HCT116 (cell line): Measurements from ENCODE around the gene SLX9. TPM values are rescaled to one million over a fixed set of nuclear protein-coding genes. Genes with fewer than 3 reads are reported as not detected.

Source experiments
- ATAC-seq: fragments of 200-7000 bp; cut with Tn5 transposase; 2 replicates; pipeline ENCODE4 v1.9.1; 2020; ENCODE audit warnings: mild to moderate bottlenecking, moderate library complexity
- BruUV-seq: library from RNA; stranded (reverse); fragments of 400-500 nt; replicated peaks from 2 replicates; lab custom pipeline; 2021; lab: Mats Ljungman, UMichigan
- CTCF ChIA-PET: fragments of 300-600 bp; sonication (Branson Sonifier 250); formaldehyde crosslinking; loops from one replicate; lab custom pipeline; 2021; ENCODE audit warnings: antibody characterized with exemption; lab: Charles Lee
- POLR2A ChIA-PET: fragments of 300-600, 350-600 bp; sonication (Branson Sonifier 250); formaldehyde crosslinking; loops from one replicate; lab custom pipeline; 2021; ENCODE audit warnings: antibody characterized with exemption; lab: Charles Lee
- RAD21 ChIA-PET, 2 experiments: fragments of 300-600 bp; sonication (Branson Sonifier 250); formaldehyde crosslinking; loops; one replicate each; lab custom pipeline; 2023; ENCODE audit warnings: low total read pairs in 2 of 2; ENCODE audit not compliant: uncharacterized antibody in 2 of 2, unreplicated experiment in 2 of 2, low non-redundant PET in 1 of 2; lab: Charles Lee
- DNase-seq: peaks from one replicate; pipeline ENCODE4 v3.0.0-alpha.2; 2010; ENCODE audit warnings: low read depth, low spot score
- H2AFZ ChIP-seq: fragments of 200-600 bp; shearing (Covaris generic), sonication (generic); 2 replicates; pipeline ENCODE4 v1.6.1; 2017; ENCODE audit warnings: low read depth, mixed run types, mixed read lengths, antibody characterized with exemption, low read length; ENCODE audit not compliant: poor library complexity, severe bottlenecking
- H3K27ac ChIP-seq: 2 replicates; pipeline ENCODE4 v1.5.1; 2012; ENCODE audit warnings: low read depth, low read length
- H3K27me3 ChIP-seq: fragments of 200-600 bp; sonication (generic); 2 replicates; pipeline ENCODE4 v1.6.1; 2016; ENCODE audit warnings: mixed run types, low read length, mixed read lengths; ENCODE audit not compliant: insufficient read depth
- H3K36me3 ChIP-seq, 2 experiments: fragments of 200-500 bp in 1 of 2; fragments of 200-600 bp in 1 of 2; sonication (Bioruptor generic) in 1 of 2; sonication (generic) in 1 of 2; 2 replicates each; pipeline versions ENCODE4 v1.5.1 to v1.6.1; 2014 to 2016; ENCODE audit warnings: low read length in 2 of 2, inconsistent platforms in 1 of 2, mixed read lengths in 1 of 2, mixed run types in 1 of 2; ENCODE audit not compliant: insufficient read depth in 2 of 2, control insufficient read depth in 1 of 2
- H3K4me1 ChIP-seq, 2 experiments: fragments of 200-600 bp in 1 of 2; sonication (generic) in 1 of 2; 2 replicates each; pipeline versions ENCODE4 v1.5.1 to v1.6.1; 2012 to 2017; ENCODE audit warnings: low read length in 2 of 2, inconsistent platforms in 1 of 2, mild to moderate bottlenecking in 1 of 2, mixed read lengths in 1 of 2, mixed run types in 1 of 2, moderate library complexity in 1 of 2; ENCODE audit not compliant: insufficient read depth in 2 of 2, control insufficient read depth in 1 of 2
- H3K4me2 ChIP-seq: fragments of 200-600 bp; sonication (generic); 2 replicates; pipeline ENCODE4 v1.6.1; 2017; ENCODE audit warnings: mixed run types, low read length, mixed read lengths
- H3K4me3 ChIP-seq, 2 experiments: fragments of 200-600 bp in 1 of 2; sonication (generic) in 1 of 2; replicated peaks in 1 of 2; 2 replicates each; pipeline ENCODE4 v1.5.1; 2011 to 2016; ENCODE audit warnings: low read length in 2 of 2, control low read depth in 1 of 2, low read depth in 1 of 2, mild to moderate bottlenecking in 1 of 2, mixed read lengths in 1 of 2, mixed run types in 1 of 2
- H3K79me2 ChIP-seq: fragments of 200-600 bp; sonication (generic); 2 replicates; pipeline ENCODE4 v1.6.1; 2017; ENCODE audit warnings: mild to moderate bottlenecking, mixed run types, low read length, moderate library complexity, mixed read lengths; ENCODE audit not compliant: insufficient read depth
- H3K9ac ChIP-seq: fragments of 200-600 bp; sonication (generic); 2 replicates; pipeline ENCODE4 v1.6.1; 2016; ENCODE audit warnings: low read length, mixed read lengths
- H3K9me2 ChIP-seq: fragments of 200-600 bp; sonication (generic), shearing (Covaris generic); 2 replicates; pipeline ENCODE4 v1.6.1; 2017; ENCODE audit warnings: mixed run types, mild to moderate bottlenecking, moderate library complexity; ENCODE audit not compliant: insufficient read depth
- H3K9me3 ChIP-seq, 2 experiments: fragments of 200-500 bp in 1 of 2; fragments of 200-600 bp in 1 of 2; sonication (Bioruptor generic) in 1 of 2; sonication (generic) in 1 of 2; 2 replicates each; pipeline ENCODE4 v1.6.1; 2014 to 2017; ENCODE audit warnings: low read length in 2 of 2, mixed read lengths in 2 of 2, inconsistent platforms in 1 of 2, low read depth in 1 of 2, mild to moderate bottlenecking in 1 of 2, mixed run types in 1 of 2, moderate library complexity in 1 of 2; ENCODE audit not compliant: control insufficient read depth in 1 of 2, insufficient read depth in 1 of 2
- H4K20me1 ChIP-seq: fragments of 200-600 bp; sonication (generic), shearing (Covaris generic); 2 replicates; pipeline ENCODE4 v1.6.1; 2017; ENCODE audit warnings: mixed run types, mild to moderate bottlenecking, moderate library complexity; ENCODE audit not compliant: insufficient read depth
- CBX3 ChIP-seq: IDR thresholded peaks from 2 replicates; pipeline ENCODE4 v1.6.1; 2012; ENCODE audit warnings: low read depth
- CTCF ChIP-seq, 3 experiments: fragments of 200-600 bp in 1 of 3; sonication (generic) in 1 of 3; IDR thresholded peaks in 2 of 3; conservative IDR thresholded peaks in 1 of 3; 2 replicates each; pipeline ENCODE4 v1.5.1; 2012 to 2017; ENCODE audit warnings: low read depth in 2 of 3, low read length in 2 of 3, antibody characterized with exemption in 1 of 3, borderline replicate concordance in 1 of 3, control low read depth in 1 of 3, mild to moderate bottlenecking in 1 of 3, mixed read lengths in 1 of 3, mixed run types in 1 of 3, moderate library complexity in 1 of 3; ENCODE audit not compliant: insufficient read depth in 1 of 3
- EZH2phosphoT487 ChIP-seq: fragments of 200-600 bp; IDR thresholded peaks from 2 replicates; pipeline ENCODE4 v1.6.1; 2018; ENCODE audit warnings: antibody characterized with exemption, borderline replicate concordance
- FOSL1 ChIP-seq: IDR thresholded peaks from 2 replicates; pipeline ENCODE4 v1.6.1; 2012; ENCODE audit warnings: low read depth
- JUND ChIP-seq: IDR thresholded peaks from 2 replicates; pipeline ENCODE4 v1.6.1; 2012
- MAX ChIP-seq: IDR thresholded peaks from 2 replicates; pipeline ENCODE4 v1.6.1; 2012
- RAD21 ChIP-seq: IDR thresholded peaks from 2 replicates; pipeline ENCODE4 v1.6.1; 2012; ENCODE audit warnings: low read depth, mild to moderate bottlenecking
- REST ChIP-seq: IDR thresholded peaks from 2 replicates; pipeline ENCODE4 v1.6.1; 2012; ENCODE audit warnings: low read depth
- ZBTB33 ChIP-seq: IDR thresholded peaks from 2 replicates; pipeline ENCODE4 v1.6.1; 2011; ENCODE audit warnings: mild to moderate bottlenecking, low read length, moderate library complexity; ENCODE audit not compliant: insufficient replicate concordance; ENCODE audit errors: extremely low read depth
- ZFX ChIP-seq: fragments of 450-650 bp; IDR thresholded peaks from 2 replicates; pipeline ENCODE4 v1.6.1; 2017
- ZNF274 ChIP-seq: fragments of 200-500 bp; sonication (Bioruptor generic); IDR thresholded peaks from 2 replicates; pipeline ENCODE4 v1.6.1; 2014; ENCODE audit warnings: mild to moderate bottlenecking, low read depth, low read length, inconsistent platforms
- intact Hi-C: fragments of 100-400 bp; cut with micrococcal nuclease; formaldehyde crosslinking; loops from 2 replicates; pipeline ENCODE4 v1.10.0; 2022
- total RNA-seq: library from RNA; stranded (reverse); gene quantifications from one replicate; pipeline ENCODE4 v1.2.1, GENCODE V29; 2021; ENCODE audit not compliant: unreplicated experiment

SLX9 gene
- total RNA-seq, 1 experiment from 2014 or later, result 61.9 TPM

GRCh38 chr21:44972301-44972814 is 32.5 kb downstream of the SLX9 start:
- POLR2A ChIA-PET, result no interaction called here
- no peak for DNase-seq
- no peak for TF ChIP-seq ZFX
- no peak for TF ChIP-seq JUND
- TF ChIP-seq CTCF (IDR thresholded peaks at IDR 0.05 in 2 of 3, conservative IDR thresholded peaks at IDR 0.05 in 1 of 3; ENCODE audit: borderline replicate concordance in 1 of 3, insufficient read depth in 1 of 3, low read depth in 2 of 3, low read length in 2 of 3), result peak in 2 of 3 experiments; percentile 26 to 35; a peak in 3 of 6 replicates
- TF ChIP-seq, all 23 proteins: peak for 1
- Histone ChIP-seq H3K27ac (no peak overlapping the region), H3K4me2 (no peak overlapping the region), H3K9me2 (no peaks in the 10 kb centered on the region), H2AFZ (no peak overlapping the region), H3K36me3 (peaks cover 2 to 13% of the 10 kb centered on the region in 2 experiments), H3K9ac (no peak overlapping the region), H3K79me2 (no peaks in the 10 kb centered on the region; the same call in 1 of the 2 replicates), H3K4me3 (no peak overlapping the region), H3K9me3 (no peaks in the 10 kb centered on the region), H3K27me3 (no peaks in the 10 kb centered on the region), H3K4me1 (peaks cover 0 to 10% of the 10 kb centered on the region in 2 experiments; a peak in 1 of 4 replicates), H4K20me1 (no peaks in the 10 kb centered on the region)
- intact Hi-C loops, result no loop called here
- ChIA-PET CTCF (interaction anchor here (1.1 kb wide), 1 partner anchor 28 kb away, joined by 3 read pairs; no protein-coding TSS in a partner anchor), RAD21 (no interaction called here)
- ATAC-seq, result peak; percentile 62
- BruUV-seq, result no TSS peak

- Histone ChIP-seq H3K9me2 (no peaks in the 10 kb centered on the region), H3K4me2 (no peak overlapping the region), H4K20me1 (no peaks in the 10 kb centered on the region), H2AFZ (no peak overlapping the region), H3K79me2 (no peaks in the 10 kb centered on the region; the same call in 1 of the 2 replicates), H3K36me3 (peaks cover 2 to 11% of the 10 kb centered on the region in 2 experiments), H3K9me3 (no peaks in the 10 kb centered on the region), H3K9ac (no peak overlapping the region), H3K4me3 (no peak overlapping the region), H3K27me3 (no peaks in the 10 kb centered on the region), H3K4me1 (peaks cover 0 to 10% of the 10 kb centered on the region in 2 experiments; a peak in 1 of 4 replicates), H3K27ac (no peak overlapping the region)
- intact Hi-C loops, result no loop called here
- CTCF ChIA-PET, result interaction anchor here (1.1 kb wide), 1 partner anchor 28 kb away, joined by 3 read pairs; no protein-coding TSS in a partner anchor
- POLR2A ChIA-PET, result no interaction called here
- ATAC-seq (peak; percentile 18; the same call in 1 of the 2 replicates), DNase-seq (no peak)
- RAD21 ChIA-PET, result no interaction called here
- no TSS peak for BruUV-seq
- TF ChIP-seq REST (no peak), JUND (no peak), MAX (no peak), FOSL1 (no peak), ZBTB33 (no peak), ZNF274 (no peak), CBX3 (no peak), RAD21 (no peak), EZH2phosphoT487 (no peak)
Observed at GRCh38 chr21:44972821-44973220, 33.0 kb downstream of the SLX9 start.
